Activated T-helper 17 cell treated with anti-CD3 and anti-CD28 coated beads, Interleukin-2, amount 50 U/mL, for 72 hours (primary cell): ENCODE data around the gene IZUMO3. TPM values are rescaled to one million over a fixed set of nuclear protein-coding genes. Genes with fewer than 3 reads are reported as not detected.

Experiments
- ATAC-seq: fragments of 150-1000 bp; cut with Tn5 transposase; replicated peaks from 2 replicates; pipeline ENCODE4 v1.10.0; 2021; ENCODE audit warnings: mild to moderate bottlenecking, moderate library complexity
- H3K27ac Mint-ChIP-seq: one replicate; pipeline ENCODE4 v1.8.0; 2022; ENCODE audit warnings: mixed read lengths
- H3K27me3 Mint-ChIP-seq: one replicate; pipeline ENCODE4 v1.8.0; 2022; ENCODE audit warnings: mixed read lengths
- H3K36me3 Mint-ChIP-seq: one replicate; pipeline ENCODE4 v1.8.0; 2022; ENCODE audit warnings: low read depth, mild to moderate bottlenecking, mixed read lengths
- H3K4me1 Mint-ChIP-seq: one replicate; pipeline ENCODE4 v1.8.0; 2022; ENCODE audit warnings: mixed read lengths
- H3K4me3 Mint-ChIP-seq: one replicate; pipeline ENCODE4 v1.8.0; 2022; ENCODE audit warnings: mild to moderate bottlenecking, mixed read lengths
- H3K9me3 Mint-ChIP-seq: one replicate; pipeline ENCODE4 v1.8.0; 2022; ENCODE audit warnings: mixed read lengths
- total RNA-seq, 2 donors: library from RNA; stranded (reverse); gene quantifications; one replicate each; pipeline ENCODE4 v1.2.3, GENCODE V29; 2022

The IZUMO3 gene
- total RNA-seq, 2 donors from 2014 or later, result not detected

GRCh38 chr9:24504521-24504920 lies 41.2 kb downstream of the IZUMO3 start:
- Mint-ChIP-seq H3K4me3 (no peak overlapping the region), H3K4me1 (no peaks in the 10 kb centered on the region), H3K36me3 (no peaks in the 10 kb centered on the region), H3K27me3 (no peaks in the 10 kb centered on the region), H3K27ac (no peak overlapping the region), H3K9me3 (peaks cover 4% of the 10 kb centered on the region)
- no peak for ATAC-seq

- ATAC-seq, result no peak
- H3K27me3 Mint-ChIP-seq, result no peaks in the 10 kb centered on the region
- H3K4me1 Mint-ChIP-seq, result no peaks in the 10 kb centered on the region
- peaks cover 8% of the 10 kb centered on the region for H3K9me3 Mint-ChIP-seq
- H3K4me3 Mint-ChIP-seq, result no peak overlapping the region
- H3K36me3 Mint-ChIP-seq, result no peaks in the 10 kb centered on the region
- H3K27ac Mint-ChIP-seq, result no peak overlapping the region
Observed at GRCh38 chr9:24502206-24502937, 43.3 kb downstream of the IZUMO3 start.

GRCh38 chr9:24500761-24501160 lies 44.9 kb downstream of the IZUMO3 start:
- ATAC-seq, result no peak
- Mint-ChIP-seq H3K36me3 (no peaks in the 10 kb centered on the region), H3K4me3 (no peak overlapping the region), H3K9me3 (peaks cover 8% of the 10 kb centered on the region), H3K4me1 (no peaks in the 10 kb centered on the region), H3K27ac (no peak overlapping the region), H3K27me3 (no peaks in the 10 kb centered on the region)

GRCh38 chr9:24498632-24499031 lies 47.1 kb downstream of the IZUMO3 start:
- Mint-ChIP-seq H3K4me1 (no peaks in the 10 kb centered on the region), H3K4me3 (no peak overlapping the region), H3K9me3 (peaks cover 18% of the 10 kb centered on the region), H3K27ac (no peak overlapping the region), H3K36me3 (no peaks in the 10 kb centered on the region), H3K27me3 (no peaks in the 10 kb centered on the region)
- no peak for ATAC-seq

- H3K9me3 Mint-ChIP-seq, result peaks cover 24% of the 10 kb centered on the region
- no peak overlapping the region for H3K4me3 Mint-ChIP-seq
- H3K27me3 Mint-ChIP-seq, result no peaks in the 10 kb centered on the region
- no peaks in the 10 kb centered on the region for H3K4me1 Mint-ChIP-seq
- no peak for ATAC-seq
- no peak overlapping the region for H3K27ac Mint-ChIP-seq
- H3K36me3 Mint-ChIP-seq, result no peaks in the 10 kb centered on the region
Observed at GRCh38 chr9:24497671-24498070, 48.0 kb downstream of the IZUMO3 start.
